ENCODE data around the gene MMP28.

The MMP28 gene

DNA sequence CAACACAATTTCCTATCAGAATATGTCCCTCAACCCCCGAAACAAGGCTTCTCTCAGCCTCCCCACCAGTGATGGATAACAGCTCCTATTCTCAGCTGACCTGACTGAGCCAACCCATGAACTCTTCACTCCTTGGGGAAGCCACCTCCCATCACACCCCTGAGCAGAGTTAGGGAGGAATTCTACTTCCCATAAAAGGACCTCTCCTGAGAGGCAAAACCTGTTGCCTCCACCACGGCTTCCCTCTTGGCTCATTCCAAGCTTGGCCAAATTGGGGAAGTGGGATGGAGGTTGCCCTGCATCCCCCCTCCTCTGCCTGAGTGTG, 69.7 kb downstream of the MMP28 start:
- no peak for DNase-seq (ENCODE audit: low read depth)

DNA sequence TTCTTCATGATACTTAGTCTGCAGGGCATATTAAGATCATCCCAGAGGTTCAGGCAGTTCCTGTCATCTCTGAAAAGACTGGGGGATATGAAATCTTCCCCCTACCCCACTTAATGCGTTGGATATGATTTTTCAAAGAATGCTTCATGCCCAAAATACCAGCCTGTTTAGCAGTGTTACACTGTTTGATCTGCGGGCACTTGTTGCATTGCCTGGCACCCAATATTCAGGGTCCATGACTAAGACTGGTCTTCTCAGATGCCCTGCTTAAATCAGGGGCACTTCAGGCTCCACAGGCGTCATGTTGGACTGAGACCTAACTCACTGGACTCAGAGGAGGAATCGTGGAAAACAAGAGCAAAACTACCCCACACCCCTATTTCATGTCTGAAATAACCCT, 70.4 kb downstream of the MMP28 start:
- DNase-seq (ENCODE audit: low read depth) = no peak

DNA sequence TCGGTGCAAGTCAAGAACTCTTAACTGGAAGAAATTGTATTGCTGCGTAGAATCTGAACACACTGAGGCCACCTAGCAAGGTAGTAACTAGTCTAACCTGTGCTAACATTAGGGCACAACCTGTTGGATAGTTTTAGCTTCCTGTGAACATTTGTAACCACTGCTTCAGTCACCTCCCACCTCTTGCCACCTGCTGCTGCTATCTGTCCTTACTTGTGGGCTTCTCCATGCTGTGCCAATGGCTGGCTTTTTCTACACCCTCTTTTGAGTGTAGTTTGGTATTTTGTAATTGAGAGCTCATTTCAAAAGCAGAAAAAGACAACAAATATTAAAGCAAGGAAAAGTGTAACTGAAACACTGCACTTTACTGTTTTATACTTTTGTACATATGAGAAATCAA, 71.7 kb downstream of the MMP28 start:
- no peak for DNase-seq (ENCODE audit: low read depth)

DNA sequence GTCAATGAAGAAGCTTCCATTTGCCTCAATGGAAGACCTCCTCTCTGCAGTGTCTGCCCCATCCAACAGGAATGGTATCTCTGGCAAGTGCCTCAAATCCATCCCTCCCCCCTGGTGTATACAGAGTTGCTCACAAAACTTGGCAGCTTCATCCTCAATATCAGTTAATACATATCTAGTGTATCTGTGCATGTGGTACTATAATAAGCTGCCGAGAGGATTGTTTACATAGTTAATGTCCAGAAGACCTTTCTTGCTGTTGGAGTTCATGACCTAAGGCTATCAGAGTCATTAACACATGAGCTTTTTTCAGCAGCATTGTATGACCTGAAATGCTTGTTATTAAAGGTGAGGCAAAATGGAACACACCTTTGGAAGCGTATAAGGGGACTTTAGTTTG, 78.0 kb downstream of the MMP28 start:
- no peak for DNase-seq (ENCODE audit: low read depth)

DNA sequence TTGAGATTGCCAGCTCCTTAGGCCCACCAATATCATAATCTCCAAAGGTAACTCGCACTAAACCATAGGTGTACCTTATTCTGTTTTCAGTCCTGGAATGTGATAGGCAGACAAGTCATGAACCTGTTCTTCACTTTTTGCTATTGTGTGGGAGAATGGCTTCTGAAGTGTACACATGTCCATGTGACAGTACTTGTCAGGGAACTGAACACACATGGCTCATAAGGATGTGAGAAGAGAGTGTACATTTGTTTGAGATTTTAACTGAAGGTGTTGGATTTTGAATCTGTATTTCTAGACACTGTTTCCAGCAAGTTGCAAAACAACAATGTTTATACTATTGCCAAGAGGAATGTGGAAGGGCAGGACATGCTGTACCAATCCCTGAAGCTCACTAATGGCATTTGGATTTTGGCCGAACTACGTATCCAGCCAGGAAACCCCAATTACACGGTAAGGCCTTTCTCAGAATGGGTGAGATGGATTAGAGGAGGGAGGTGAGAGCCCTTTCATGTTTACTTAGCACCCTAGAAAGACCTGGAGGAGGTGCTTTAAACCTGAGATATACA, 78.5 kb downstream of the MMP28 start:
- DNase-seq (ENCODE audit: low read depth) = no peak

DNA sequence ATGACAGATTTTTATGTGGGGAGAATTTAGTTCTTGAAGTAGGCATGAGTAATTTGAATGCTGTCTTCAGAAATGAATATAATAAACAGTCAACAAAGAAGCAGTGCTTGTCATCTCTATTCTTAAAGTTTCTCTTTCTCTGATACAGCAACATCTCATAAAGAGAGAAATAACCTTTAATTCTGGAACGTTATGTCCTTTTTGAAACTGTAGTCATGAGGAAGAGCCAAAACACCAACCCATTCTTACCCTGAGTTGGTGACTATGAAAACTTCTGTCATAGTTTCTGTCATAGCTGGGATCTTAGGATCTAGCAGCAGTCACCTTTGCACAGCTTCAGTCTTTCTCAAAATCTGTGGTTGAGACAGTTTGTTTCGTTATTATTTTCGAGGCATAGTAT, 79.3 kb downstream of the MMP28 start:
- DNase-seq (ENCODE audit: low read depth) = no peak

All from activated T-helper 1 cell treated with Interleukin-2 at 50 U/mL for 16 hours (primary cell).